ENCODE data around the gene GRK5.

- TF ChIP-seq, protein P1, sequence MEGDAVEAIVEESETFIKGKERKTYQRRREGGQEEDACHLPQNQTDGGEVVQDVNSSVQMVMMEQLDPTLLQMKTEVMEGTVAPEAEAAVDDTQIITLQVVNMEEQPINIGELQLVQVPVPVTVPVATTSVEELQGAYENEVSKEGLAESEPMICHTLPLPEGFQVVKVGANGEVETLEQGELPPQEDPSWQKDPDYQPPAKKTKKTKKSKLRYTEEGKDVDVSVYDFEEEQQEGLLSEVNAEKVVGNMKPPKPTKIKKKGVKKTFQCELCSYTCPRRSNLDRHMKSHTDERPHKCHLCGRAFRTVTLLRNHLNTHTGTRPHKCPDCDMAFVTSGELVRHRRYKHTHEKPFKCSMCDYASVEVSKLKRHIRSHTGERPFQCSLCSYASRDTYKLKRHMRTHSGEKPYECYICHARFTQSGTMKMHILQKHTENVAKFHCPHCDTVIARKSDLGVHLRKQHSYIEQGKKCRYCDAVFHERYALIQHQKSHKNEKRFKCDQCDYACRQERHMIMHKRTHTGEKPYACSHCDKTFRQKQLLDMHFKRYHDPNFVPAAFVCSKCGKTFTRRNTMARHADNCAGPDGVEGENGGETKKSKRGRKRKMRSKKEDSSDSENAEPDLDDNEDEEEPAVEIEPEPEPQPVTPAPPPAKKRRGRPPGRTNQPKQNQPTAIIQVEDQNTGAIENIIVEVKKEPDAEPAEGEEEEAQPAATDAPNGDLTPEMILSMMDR (IDR thresholded peaks at IDR 0.05), result no peak
- no peak for TF ChIP-seq POLR2AphosphoS5 (IDR thresholded peaks at IDR 0.05)
Measured at GRCh38 chr10:119210633-119211032, 3.3 kb downstream of the GRK5 start.

Measured in prostate gland (tissue), 2 donors.